HepG2 (cell line): ENCODE measurements around the gene TCEA3. TPM values are rescaled to one million over a fixed set of nuclear protein-coding genes. Genes with fewer than 3 reads are reported as not detected.

Source experiments
- DNMT1 ChIP-seq: sonication (generic); formaldehyde crosslinking; IDR thresholded peaks from 2 replicates; pipeline ENCODE4 v1.5.1; 2020; ENCODE audit warnings: mild to moderate bottlenecking, missing genetic modification reagents
- EHMT2 ChIP-seq: fragments of 200-600 bp; sonication (generic); IDR thresholded peaks from 2 replicates; pipeline ENCODE4 v1.7.0; 2017; ENCODE audit warnings: antibody characterized with exemption, low read depth, low read length, borderline replicate concordance
- FOXJ3 ChIP-seq: sonication (generic); formaldehyde crosslinking; IDR thresholded peaks from 2 replicates; pipeline ENCODE4 v1.4.0; 2020; ENCODE audit warnings: missing genetic modification reagents, mild to moderate bottlenecking, borderline replicate concordance
- HMG20B ChIP-seq: conservative IDR thresholded peaks from 2 replicates; pipeline ENCODE4 v1.6.1; 2016; ENCODE audit warnings: missing genetic modification reagents, missing compliant biosample characterization
- IRF1 ChIP-seq: sonication (generic); formaldehyde crosslinking; IDR thresholded peaks from 2 replicates; pipeline ENCODE4 v1.4.0; 2020; ENCODE audit warnings: low read depth, mild to moderate bottlenecking, missing genetic modification reagents
- ISL2 ChIP-seq: sonication (generic); formaldehyde crosslinking; IDR thresholded peaks from 2 replicates; pipeline ENCODE4 v1.5.0; 2020; ENCODE audit warnings: missing genetic modification reagents
- KAT2B ChIP-seq: fragments of 150-350 bp; IDR thresholded peaks from 2 replicates; pipeline ENCODE4 v1.6.1; 2014; ENCODE audit warnings: low read depth, low read length, borderline replicate concordance
- MAFK ChIP-seq, 2 experiments: IDR thresholded peaks in 1 of 2; conservative IDR thresholded peaks in 1 of 2; 2 replicates each; pipeline ENCODE4 v1.6.1; 2011; ENCODE audit warnings: improper control_type of control experiment in 2 of 2, low read length in 2 of 2
- MEIS1 ChIP-seq: sonication (generic); formaldehyde crosslinking; IDR thresholded peaks from 2 replicates; pipeline ENCODE4 v1.9.0; 2021; ENCODE audit warnings: mild to moderate bottlenecking, missing genetic modification reagents, moderate library complexity, borderline replicate concordance
- MNT ChIP-seq: fragments of 450-650 bp; IDR thresholded peaks from 2 replicates; pipeline ENCODE4 v1.6.1; 2016
- NONO ChIP-seq, 2 experiments: fragments of 450-650 bp in 1 of 2; sonication (generic) in 1 of 2; formaldehyde crosslinking in 1 of 2; IDR thresholded peaks in 1 of 2; conservative IDR thresholded peaks in 1 of 2; 2 replicates each; pipeline versions ENCODE4 v1.6.1 to v1.8.0; 2017 to 2022; ENCODE audit warnings: mild to moderate bottlenecking in 1 of 2, missing genetic modification reagents in 1 of 2, moderate library complexity in 1 of 2
- POLR2A ChIP-seq, 2 experiments: IDR thresholded peaks; 2 replicates each; pipeline ENCODE4 v1.6.1; 2011; ENCODE audit warnings: low read depth in 2 of 2, low read length in 2 of 2, mild to moderate bottlenecking in 1 of 2, moderate library complexity in 1 of 2; ENCODE audit not compliant: insufficient read depth in 1 of 2
- SMYD3 ChIP-seq: sonication (generic); formaldehyde crosslinking; IDR thresholded peaks from 2 replicates; pipeline ENCODE4 v1.8.1; 2023; ENCODE audit warnings: mild to moderate bottlenecking, missing genetic modification reagents
- SP140L ChIP-seq: sonication (generic); formaldehyde crosslinking; IDR thresholded peaks from 2 replicates; pipeline ENCODE4 v1.4.0; 2020; ENCODE audit warnings: missing genetic modification reagents, borderline replicate concordance
- SRSF4 ChIP-seq: fragments of 200-400 bp; formaldehyde crosslinking; IDR thresholded peaks from one replicate; pipeline ENCODE4 v1.6.1; 2018; ENCODE audit warnings: mild to moderate bottlenecking, low read depth, low read length, moderate library complexity; ENCODE audit not compliant: poor library complexity, severe bottlenecking
- SUZ12 ChIP-seq: fragments of 150-350 bp; IDR thresholded peaks from 2 replicates; pipeline ENCODE4 v1.6.1; 2014; ENCODE audit warnings: low read depth, low read length
- ZC3H13 ChIP-seq: sonication (generic); formaldehyde crosslinking; IDR thresholded peaks from 2 replicates; pipeline ENCODE4 v1.8.1; 2023; ENCODE audit warnings: mild to moderate bottlenecking, missing genetic modification reagents, moderate library complexity
- ZMYM4 ChIP-seq: sonication (generic); formaldehyde crosslinking; IDR thresholded peaks from 2 replicates; pipeline ENCODE4 v1.8.1; 2023; ENCODE audit warnings: mild to moderate bottlenecking, missing genetic modification reagents
- ZNF121 ChIP-seq: sonication (generic); formaldehyde crosslinking; IDR thresholded peaks from 2 replicates; pipeline ENCODE4 v1.5.0; 2020; ENCODE audit warnings: mild to moderate bottlenecking, missing genetic modification reagents
- ZNF512B ChIP-seq: sonication (generic); formaldehyde crosslinking; IDR thresholded peaks from 2 replicates; pipeline ENCODE4 v1.5.1; 2020; ENCODE audit warnings: missing genetic modification reagents, mild to moderate bottlenecking, borderline replicate concordance
- ZNF557 ChIP-seq: sonication (generic); formaldehyde crosslinking; IDR thresholded peaks from 2 replicates; pipeline ENCODE4 v1.4.0; 2020; ENCODE audit warnings: missing genetic modification reagents
- ZNF639 ChIP-seq: conservative IDR thresholded peaks from 2 replicates; pipeline ENCODE4 v1.6.1; 2018; ENCODE audit warnings: missing genetic modification reagents
- ZNF788 ChIP-seq: sonication (generic); formaldehyde crosslinking; IDR thresholded peaks from 2 replicates; pipeline ENCODE4 v1.5.0; 2020; ENCODE audit warnings: mild to moderate bottlenecking, missing genetic modification reagents, borderline replicate concordance
- ZNF792 ChIP-seq: IDR thresholded peaks from 2 replicates; pipeline ENCODE4 v1.6.1; 2016
- polyA plus RNA-seq, 8 experiments: library from polyadenylated mRNA; depleted of rRNA in 3 of 8; stranded (reverse) in 7 of 8; unstranded in 1 of 8; fragments of >200 nt; fragmentation: Illumina TruSeq in 4 of 8; extraction: Trizol in 4 of 8; gene quantifications; 2 replicates each; pipeline versions ENCODE4 v1.2.1 to v1.2.3, GENCODE V29; 2011 to 2016; ENCODE audit warnings: low read depth in 4 of 8, missing spikeins in 1 of 8, mixed read lengths in 1 of 8; ENCODE audit not compliant: insufficient read depth in 1 of 8
- total RNA-seq, 5 experiments: library from RNA; depleted of rRNA; stranded (reverse); fragments of >200 nt; fragmentation: Illumina TruSeq; extraction: Trizol; gene quantifications; 2 replicates each; pipeline ENCODE4 v1.2.3, GENCODE V29; 2016; ENCODE audit warnings: low read depth in 1 of 5

Gene TCEA3
- total and polyA plus RNA-seq, 2 of the 13 experiments (the other 11 are each of a cell fraction or from before 2014, with no cell fraction given) = 55.5 to 84.6 TPM

- no peak for TF ChIP-seq SP140L (CRISPR knock-in tag)
- TF ChIP-seq EHMT2 = no peak
- peak; percentile 53 for TF ChIP-seq ZMYM4 (CRISPR knock-in tag)
- TF ChIP-seq ZNF557 (CRISPR knock-in tag) = no peak; the same call in 1 of the 2 replicates
- TF ChIP-seq ZNF788 (CRISPR knock-in tag) = no peak; the same call in 1 of the 2 replicates
- no peak for TF ChIP-seq ZNF639 (CRISPR knock-in tag)
- no peak for TF ChIP-seq ZC3H13 (CRISPR knock-in tag)
- no peak for TF ChIP-seq IRF1 (CRISPR knock-in tag)
- TF ChIP-seq ISL2 (CRISPR knock-in tag) = no peak; the same call in 1 of the 2 replicates
- TF ChIP-seq ZNF121 (CRISPR knock-in tag) = no peak
- no peak for TF ChIP-seq ZNF512B (CRISPR knock-in tag)
- no peak for TF ChIP-seq KAT2B
- TF ChIP-seq POLR2A (IDR thresholded peaks at IDR 0.05; ENCODE audit: insufficient read depth in 1 of 2, low read depth in 2 of 2, low read length in 2 of 2) = peak; percentile 77 to 79
- no peak for TF ChIP-seq FOXJ3 (CRISPR knock-in tag)
- no peak for TF ChIP-seq SRSF4
- no peak for TF ChIP-seq DNMT1 (CRISPR knock-in tag)
- no peak for TF ChIP-seq MNT
- TF ChIP-seq SUZ12 = no peak
- TF ChIP-seq NONO (IDR thresholded peaks at IDR 0.05) = no peak
- TF ChIP-seq NONO (CRISPR knock-in tag; conservative IDR thresholded peaks at IDR 0.05) = no peak; the same call in 1 of the 2 replicates
- 0 out of 2 replicates have a peak, but pooled peaks have one; percentile 13 for TF ChIP-seq MEIS1 (CRISPR knock-in tag)
- TF ChIP-seq MAFK (conservative IDR thresholded peaks at IDR 0.05 in 1 of 2, IDR thresholded peaks at IDR 0.05 in 1 of 2; ENCODE audit: low read length in 2 of 2) = no peak
- no peak for TF ChIP-seq SMYD3
- TF ChIP-seq ZNF792 (CRISPR knock-in tag) = 0 out of 2 replicates have a peak, but pooled peaks have one; percentile 49
- no peak for TF ChIP-seq HMG20B (CRISPR knock-in tag)
These were observed 894 bp downstream of the TCEA3 start (continued) for GRCh38 chr1:23423415-23424292.
